CD4-positive, alpha-beta T cell (primary cell): ENCODE measurements around the gene CHRNA10. TPM values are rescaled to one million over a fixed set of nuclear protein-coding genes. Genes with fewer than 3 reads are reported as not detected.

Experiments
- ATAC-seq: fragments of 200-7000 bp; cut with Tn5 transposase; one replicate; pipeline ENCODE4 v1.10.0; 2022; ENCODE audit warnings: mild to moderate bottlenecking; ENCODE audit not compliant: poor library complexity
- CTCF ChIA-PET: fragments of 350-600 bp; sonication (Branson Sonifier 250); formaldehyde crosslinking; loops from one replicate; lab custom pipeline; 2021; ENCODE audit warnings: antibody characterized with exemption, inconsistent platforms; lab: Charles Lee
- POLR2A ChIA-PET: fragments of 350-600 bp; sonication (Branson Sonifier 250); formaldehyde crosslinking; loops from one replicate; lab custom pipeline; 2021; ENCODE audit warnings: antibody characterized with exemption, inconsistent platforms; lab: Charles Lee
- DNase-seq, 14 experiments: peaks; one replicate each; pipeline ENCODE4 v3.0.0-alpha.2; 2013 to 2020; ENCODE audit warnings: mixed read lengths in 2 of 14
- H3K27ac ChIP-seq, 2 donors: one replicate each; pipeline versions ENCODE4 v1.5.1 to v1.7.0; 2013; ENCODE audit warnings: low read length in 2 of 2, low read depth in 1 of 2, mild to moderate bottlenecking in 1 of 2
- H3K27me3 ChIP-seq, 2 experiments: 1 replicate in 1 of 2; 2 replicates in 1 of 2; pipeline versions ENCODE4 v1.6.1 to v1.7.0; 2013; ENCODE audit warnings: low read length in 2 of 2, control low read depth in 1 of 2, mild to moderate bottlenecking in 1 of 2, moderate library complexity in 1 of 2; ENCODE audit not compliant: insufficient read depth in 2 of 2, control insufficient read depth in 1 of 2
- H3K36me3 ChIP-seq: one replicate; pipeline ENCODE4 v1.6.1; 2013; ENCODE audit warnings: low read length, control low read depth; ENCODE audit not compliant: insufficient read depth
- H3K4me1 ChIP-seq: one replicate; pipeline ENCODE4 v1.6.1; 2013; ENCODE audit warnings: low read length, control low read depth; ENCODE audit not compliant: insufficient read depth
- H3K4me3 ChIP-seq: one replicate; pipeline ENCODE4 v1.5.1; 2013; ENCODE audit warnings: mild to moderate bottlenecking, low read length, moderate library complexity
- H3K9me3 ChIP-seq, 2 experiments: 1 replicate in 1 of 2; 2 replicates in 1 of 2; pipeline versions ENCODE4 v1.6.1 to v1.7.0; 2013; ENCODE audit warnings: low read length in 2 of 2, mild to moderate bottlenecking in 2 of 2, control low read depth in 1 of 2, moderate library complexity in 1 of 2; ENCODE audit not compliant: control insufficient read depth in 1 of 2, insufficient read depth in 1 of 2
- H3K27ac Mint-ChIP-seq: one replicate; pipeline ENCODE4 v1.8.0; 2020; ENCODE audit warnings: mixed read lengths
- H3K27me3 Mint-ChIP-seq: one replicate; pipeline ENCODE4 v1.8.0; 2021; ENCODE audit warnings: mixed read lengths
- H3K36me3 Mint-ChIP-seq: one replicate; pipeline ENCODE4 v1.8.0; 2021; ENCODE audit warnings: low read depth, mixed read lengths
- H3K4me1 Mint-ChIP-seq: one replicate; pipeline ENCODE4 v1.8.0; 2021; ENCODE audit warnings: low read depth, mixed read lengths
- H3K4me3 Mint-ChIP-seq: one replicate; pipeline ENCODE4 v1.8.0; 2020; ENCODE audit warnings: mild to moderate bottlenecking, mixed read lengths
- H3K9me3 Mint-ChIP-seq: one replicate; pipeline ENCODE4 v1.8.0; 2020; ENCODE audit warnings: mixed read lengths
- intact Hi-C, 2 experiments: fragments of 100-400 bp; cut with DNase I in 1 of 2; cut with micrococcal nuclease in 1 of 2; formaldehyde crosslinking; loops; one replicate each; pipeline versions ENCODE4 v1.15.1 to v1.9.0; 2023 to 2025; cut with DNase I, micrococcal nuclease
- total RNA-seq, 174 experiments: library from RNA in 2 of 174; stranded (reverse) in 2 of 174; gene quantifications; one replicate each; pipeline ENCODE4 v1.2.3 and lab custom pipeline; 2021 to 2026
- TF ChIP-seq, protein P1 (sequence below): fragments of 200-600 bp; IDR thresholded peaks from one replicate; pipeline ENCODE4 v1.8.0; 2022; ENCODE audit warnings: antibody characterized with exemption, mild to moderate bottlenecking

CHRNA10 gene
- total RNA-seq, 2 experiments from 2014 or later: 0.33 to 0.39 TPM

DNA sequence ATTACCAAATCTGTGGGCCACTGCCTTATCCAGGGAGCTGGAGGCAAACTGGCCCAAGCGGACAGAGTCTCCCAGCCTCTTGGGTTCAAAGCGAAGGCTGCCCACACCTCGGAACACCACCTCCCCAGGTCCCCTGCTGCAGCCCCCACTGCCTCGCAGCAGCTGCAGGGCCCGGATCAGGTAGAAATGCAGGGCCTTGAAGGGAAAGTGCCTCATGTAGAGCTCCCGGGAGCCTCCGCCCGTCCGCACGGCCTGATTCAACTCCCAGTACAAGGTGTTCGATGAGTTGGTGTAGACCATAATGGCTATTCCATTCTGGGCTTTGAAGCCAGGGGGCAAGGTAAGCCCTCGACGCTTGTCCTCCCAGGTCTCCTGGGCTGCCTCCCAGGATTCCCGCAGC, 31.3 kb downstream of the CHRNA10 start:
- no peak for DNase-seq
- Mint-ChIP-seq H3K36me3 (no peaks in the 10 kb centered on the region), H3K4me1 (peaks cover 5% of the 10 kb centered on the region), H3K4me3 (peak overlapping the region; percentile 42), H3K27me3 (peaks cover 28% of the 10 kb centered on the region), H3K27ac (no peak overlapping the region), H3K9me3 (no peaks in the 10 kb centered on the region)
- Histone ChIP-seq H3K4me3 (no peak overlapping the region), H3K9me3 (peaks cover 0 to 10% of the 10 kb centered on the region in 2 experiments), H3K27me3 (peaks cover 9 to 18% of the 10 kb centered on the region in 2 experiments), H3K27ac (no peak overlapping the region), H3K36me3 (no peaks in the 10 kb centered on the region), H3K4me1 (peaks cover 17% of the 10 kb centered on the region)
- TF ChIP-seq, protein P1, sequence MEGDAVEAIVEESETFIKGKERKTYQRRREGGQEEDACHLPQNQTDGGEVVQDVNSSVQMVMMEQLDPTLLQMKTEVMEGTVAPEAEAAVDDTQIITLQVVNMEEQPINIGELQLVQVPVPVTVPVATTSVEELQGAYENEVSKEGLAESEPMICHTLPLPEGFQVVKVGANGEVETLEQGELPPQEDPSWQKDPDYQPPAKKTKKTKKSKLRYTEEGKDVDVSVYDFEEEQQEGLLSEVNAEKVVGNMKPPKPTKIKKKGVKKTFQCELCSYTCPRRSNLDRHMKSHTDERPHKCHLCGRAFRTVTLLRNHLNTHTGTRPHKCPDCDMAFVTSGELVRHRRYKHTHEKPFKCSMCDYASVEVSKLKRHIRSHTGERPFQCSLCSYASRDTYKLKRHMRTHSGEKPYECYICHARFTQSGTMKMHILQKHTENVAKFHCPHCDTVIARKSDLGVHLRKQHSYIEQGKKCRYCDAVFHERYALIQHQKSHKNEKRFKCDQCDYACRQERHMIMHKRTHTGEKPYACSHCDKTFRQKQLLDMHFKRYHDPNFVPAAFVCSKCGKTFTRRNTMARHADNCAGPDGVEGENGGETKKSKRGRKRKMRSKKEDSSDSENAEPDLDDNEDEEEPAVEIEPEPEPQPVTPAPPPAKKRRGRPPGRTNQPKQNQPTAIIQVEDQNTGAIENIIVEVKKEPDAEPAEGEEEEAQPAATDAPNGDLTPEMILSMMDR: no peak
- ChIA-PET POLR2A (no interaction called here), CTCF (no interaction called here)
- intact Hi-C loops: no loop called here
- ATAC-seq: no peak

DNA sequence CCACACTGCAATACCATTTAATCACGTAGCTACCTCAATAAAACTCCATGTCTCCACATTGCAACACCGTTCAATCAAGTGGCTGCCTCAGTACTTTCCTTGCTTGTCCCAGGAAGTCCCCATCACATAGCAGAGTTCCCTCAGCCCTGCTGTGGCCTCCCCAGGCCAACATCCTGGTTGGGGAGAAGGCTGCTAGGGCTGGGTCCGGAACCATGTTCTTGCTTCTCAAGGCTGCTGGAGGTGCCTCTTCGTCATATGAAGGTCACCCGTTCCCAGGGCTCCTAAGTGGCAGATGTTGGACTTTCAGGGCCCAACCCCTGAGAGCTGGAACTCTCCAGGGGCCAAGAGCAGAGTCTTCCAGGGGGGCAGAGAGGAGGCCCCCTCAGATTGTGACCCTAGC, 32.7 kb downstream of the CHRNA10 start:
- Mint-ChIP-seq H3K27me3 (peaks cover 15% of the 10 kb centered on the region), H3K9me3 (no peaks in the 10 kb centered on the region), H3K27ac (no peak overlapping the region), H3K4me1 (peaks cover 5% of the 10 kb centered on the region), H3K4me3 (no peak overlapping the region), H3K36me3 (no peaks in the 10 kb centered on the region)
- ATAC-seq (no peak), DNase-seq (no peak)
- H3K9me3 ChIP-seq: peaks cover 0 to 10% of the 10 kb centered on the region in 2 experiments
- peaks cover 17% of the 10 kb centered on the region for H3K4me1 ChIP-seq
- H3K27ac ChIP-seq: no peak overlapping the region
- no peaks in the 10 kb centered on the region for H3K36me3 ChIP-seq
- H3K4me3 ChIP-seq: no peak overlapping the region
- TF ChIP-seq, protein P1: no peak
- H3K27me3 ChIP-seq: peaks cover 4 to 16% of the 10 kb centered on the region in 2 experiments
- POLR2A ChIA-PET: no interaction called here
- CTCF ChIA-PET: no interaction called here
- intact Hi-C loops: no loop called here

DNA sequence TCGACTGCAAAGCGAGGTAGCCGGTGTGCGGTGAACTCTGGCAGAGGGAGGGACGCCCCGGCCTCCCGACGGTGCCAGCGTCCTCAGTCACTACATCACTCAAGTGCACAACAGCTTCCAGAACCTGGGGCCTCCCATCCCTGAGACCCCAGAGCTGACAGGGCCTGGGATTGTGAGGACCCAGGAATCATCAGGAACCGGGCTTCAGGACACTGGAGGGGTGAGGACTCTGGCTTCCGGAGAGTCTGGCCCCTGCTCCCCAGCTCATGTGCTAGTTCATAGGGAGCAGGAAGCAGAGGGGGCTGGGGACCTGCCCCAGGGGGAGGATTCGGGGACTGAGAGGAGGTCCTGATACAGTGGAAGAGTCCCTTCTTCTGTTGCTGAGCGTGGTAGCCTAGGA, 34.0 kb downstream of the CHRNA10 start:
- no peak overlapping the region for H3K4me3 Mint-ChIP-seq
- TF ChIP-seq, protein P1: no peak
- no peaks in the 10 kb centered on the region for H3K36me3 Mint-ChIP-seq
- Histone ChIP-seq H3K9me3 (peaks cover 0 to 9% of the 10 kb centered on the region in 2 experiments), H3K36me3 (no peaks in the 10 kb centered on the region), H3K4me1 (peaks cover 7% of the 10 kb centered on the region), H3K27ac (no peak overlapping the region), H3K4me3 (no peak overlapping the region), H3K27me3 (peaks cover 2 to 4% of the 10 kb centered on the region in 2 experiments)
- H3K27me3 Mint-ChIP-seq: peaks cover 5% of the 10 kb centered on the region
- POLR2A ChIA-PET: no interaction called here
- intact Hi-C loops: no loop called here
- CTCF ChIA-PET: no interaction called here
- ATAC-seq: no peak
- no peak for DNase-seq
- H3K27ac Mint-ChIP-seq: no peak overlapping the region
- no peaks in the 10 kb centered on the region for H3K4me1 Mint-ChIP-seq
- H3K9me3 Mint-ChIP-seq: no peaks in the 10 kb centered on the region
